Neural cell (in vitro differentiated cells): Measurements from ENCODE around the gene CIAPIN1.

ENCODE experiments used
- CTCF ChIP-seq: fragments of 450-650 bp; IDR thresholded peaks from 2 replicates; pipeline ENCODE4 v1.5.1; 2014; ENCODE audit warnings: antibody characterized with exemption, mild to moderate bottlenecking, moderate library complexity; ENCODE audit not compliant: poor library complexity, severe bottlenecking
- EP300 ChIP-seq: fragments of 450-650 bp; conservative IDR thresholded peaks from 2 replicates; pipeline ENCODE4 v1.6.1; 2014; ENCODE audit warnings: antibody characterized with exemption, mild to moderate bottlenecking, moderate library complexity; ENCODE audit not compliant: poor library complexity, severe bottlenecking
- SMC3 ChIP-seq: fragments of 450-650 bp; conservative IDR thresholded peaks from 2 replicates; pipeline ENCODE4 v1.6.1; 2014; ENCODE audit warnings: antibody characterized with exemption, mild to moderate bottlenecking, moderate library complexity; ENCODE audit not compliant: poor library complexity

GRCh38 chr16:57409065-57409464, 38.1 kb downstream of the CIAPIN1 start:
- TF ChIP-seq EP300 (no peak), CTCF (no peak), SMC3 (no peak)
